Measurements from ENCODE around the gene SLC23A3.

SLC23A3 gene

GRCh38 chr2:219168526-219168925 is 1.3 kb downstream of the SLC23A3 start:
- TF ChIP-seq EZH2phosphoT487 (conservative IDR thresholded peaks at IDR 0.05; ENCODE audit: low read length) (no peak), CTCF (IDR thresholded peaks at IDR 0.05; ENCODE audit: insufficient read depth, low read length, poor library complexity, severe bottlenecking) (no peak)
- H3K9me2 ChIP-seq (replicated peaks; ENCODE audit: insufficient read depth, low read length), result no peaks in the 10 kb centered on the region
- H2AFZ ChIP-seq (ENCODE audit: low read depth, low read length, severe bottlenecking), result no peak overlapping the region
- 0 out of 2 replicates have a peak, but pooled peaks cover 2% of the 10 kb centered on the region for H3F3A ChIP-seq (ENCODE audit: insufficient read depth)
- H3K4me2 ChIP-seq (ENCODE audit: low read depth, low read length, poor library complexity, severe bottlenecking), result no peak overlapping the region
- H3K27ac ChIP-seq (ENCODE audit: low read depth, low read length), result no peak overlapping the region
- no peaks in the 10 kb centered on the region for H3K9me3 ChIP-seq (ENCODE audit: insufficient read depth, low read length)
- no peaks in the 10 kb centered on the region for H3K36me3 ChIP-seq (ENCODE audit: low read length)
- H4K20me1 ChIP-seq (ENCODE audit: low read depth, low read length), result no peaks in the 10 kb centered on the region
- no peaks in the 10 kb centered on the region for H3K27me3 ChIP-seq (ENCODE audit: low read length)
- no peaks in the 10 kb centered on the region for H3K79me2 ChIP-seq (ENCODE audit: insufficient read depth, low read length)
- no peak overlapping the region for H3K4me3 ChIP-seq (ENCODE audit: insufficient read depth, low read length, poor library complexity, severe bottlenecking)
- H3K9ac ChIP-seq (ENCODE audit: low read length), result no peak overlapping the region

GRCh38 chr2:219167997-219168396 is 1.8 kb downstream of the SLC23A3 start:
- H4K20me1 ChIP-seq (ENCODE audit: low read depth, low read length), result no peaks in the 10 kb centered on the region

GRCh38 chr2:219165058-219165911 is 4.5 kb downstream of the SLC23A3 start:
- no peak overlapping the region for H3K27ac ChIP-seq (ENCODE audit: low read depth, low read length)
- H3K79me2 ChIP-seq (ENCODE audit: insufficient read depth, low read length), result no peaks in the 10 kb centered on the region
- no peaks in the 10 kb centered on the region for H3K36me3 ChIP-seq (ENCODE audit: low read length)
- H3K4me2 ChIP-seq (ENCODE audit: low read depth, low read length, poor library complexity, severe bottlenecking), result no peak overlapping the region
- H3K9me3 ChIP-seq (ENCODE audit: insufficient read depth, low read length), result no peaks in the 10 kb centered on the region
- H3K9me2 ChIP-seq (replicated peaks; ENCODE audit: insufficient read depth, low read length), result no peaks in the 10 kb centered on the region
- no peaks in the 10 kb centered on the region for H4K20me1 ChIP-seq (ENCODE audit: low read depth, low read length)
- H3K9ac ChIP-seq (ENCODE audit: low read length), result no peak overlapping the region
- TF ChIP-seq CTCF (IDR thresholded peaks at IDR 0.05; ENCODE audit: insufficient read depth, low read length, poor library complexity, severe bottlenecking) (no peak), EZH2phosphoT487 (conservative IDR thresholded peaks at IDR 0.05; ENCODE audit: low read length) (no peak)
- no peaks in the 10 kb centered on the region for H3F3A ChIP-seq (ENCODE audit: insufficient read depth)
- H3K27me3 ChIP-seq (ENCODE audit: low read length), result no peaks in the 10 kb centered on the region
- H3K4me3 ChIP-seq (ENCODE audit: insufficient read depth, low read length, poor library complexity, severe bottlenecking), result no peak overlapping the region
- no peak overlapping the region for H2AFZ ChIP-seq (ENCODE audit: low read depth, low read length, severe bottlenecking)

More at GRCh38 chr2:219167997-219168396, 1.8 kb downstream of the SLC23A3 start:
- H3K9ac ChIP-seq (ENCODE audit: low read length), result no peak overlapping the region
- TF ChIP-seq EZH2phosphoT487 (conservative IDR thresholded peaks at IDR 0.05; ENCODE audit: low read length) (no peak), CTCF (IDR thresholded peaks at IDR 0.05; ENCODE audit: insufficient read depth, low read length, poor library complexity, severe bottlenecking) (no peak)
- no peak overlapping the region for H3K4me2 ChIP-seq (ENCODE audit: low read depth, low read length, poor library complexity, severe bottlenecking)
- 0 out of 2 replicates have a peak, but pooled peaks cover 2% of the 10 kb centered on the region for H3F3A ChIP-seq (ENCODE audit: insufficient read depth)
- H3K9me3 ChIP-seq (ENCODE audit: insufficient read depth, low read length), result no peaks in the 10 kb centered on the region
- H3K9me2 ChIP-seq (replicated peaks; ENCODE audit: insufficient read depth, low read length), result no peaks in the 10 kb centered on the region
- no peaks in the 10 kb centered on the region for H3K27me3 ChIP-seq (ENCODE audit: low read length)
- no peaks in the 10 kb centered on the region for H3K36me3 ChIP-seq (ENCODE audit: low read length)
- no peaks in the 10 kb centered on the region for H3K79me2 ChIP-seq (ENCODE audit: insufficient read depth, low read length)
- no peak overlapping the region for H3K4me3 ChIP-seq (ENCODE audit: insufficient read depth, low read length, poor library complexity, severe bottlenecking)
- no peak overlapping the region for H3K27ac ChIP-seq (ENCODE audit: low read depth, low read length)
- H2AFZ ChIP-seq (ENCODE audit: low read depth, low read length, severe bottlenecking), result no peak overlapping the region

Measured in SU-DHL-6 (cell line).